B cell (primary cell): Measurements from ENCODE around the gene NOL4L. TPM values are rescaled to one million over a fixed set of nuclear protein-coding genes. Genes with fewer than 3 reads are reported as not detected.

Experiments
- ATAC-seq: fragments of 200-7000 bp; cut with Tn5 transposase; one replicate; pipeline ENCODE4 v1.10.0; 2021; ENCODE audit warnings: low read depth, mild to moderate bottlenecking, moderate number of reproducible peaks, moderate library complexity
- CTCF ChIA-PET: fragments of 350-600 bp; sonication (Branson Sonifier 250); formaldehyde crosslinking; loops from one replicate; lab custom pipeline; 2021; ENCODE audit warnings: antibody characterized with exemption, inconsistent platforms; lab: Charles Lee
- POLR2A ChIA-PET: fragments of 350-600 bp; sonication (Branson Sonifier 250); formaldehyde crosslinking; loops from one replicate; lab custom pipeline; 2021; ENCODE audit warnings: antibody characterized with exemption; lab: Charles Lee
- DNase-seq: peaks from one replicate; pipeline ENCODE4 v3.0.0; 2013
- H2AFZ ChIP-seq: 2 replicates; pipeline ENCODE4 v1.6.1; 2012; ENCODE audit warnings: mild to moderate bottlenecking, low read depth, low read length; ENCODE audit not compliant: insufficient read depth, poor library complexity, severe bottlenecking
- H3K27ac ChIP-seq, 2 donors: 1 replicate in 1 of 2; 2 replicates in 1 of 2; pipeline ENCODE4 v1.5.1; 2012 to 2013; ENCODE audit warnings: low read length in 2 of 2, mild to moderate bottlenecking in 2 of 2, moderate library complexity in 1 of 2
- H3K27me3 ChIP-seq, 4 experiments: fragments of 200-600 bp in 1 of 4; sonication (generic) in 1 of 4; replicated peaks in 1 of 4; 1 replicate in 2 of 4; 2 replicates in 2 of 4; pipeline versions ENCODE4 v1.6.1 to v1.7.0; 2013 to 2016; ENCODE audit warnings: low read length in 3 of 4, mild to moderate bottlenecking in 2 of 4, mixed read lengths in 1 of 4, moderate library complexity in 1 of 4; ENCODE audit not compliant: insufficient read depth in 4 of 4, control insufficient read depth in 3 of 4; ENCODE audit errors: control extremely low read depth in 1 of 4
- H3K36me3 ChIP-seq, 2 experiments: replicated peaks in 1 of 2; 1 replicate in 1 of 2; 2 replicates in 1 of 2; pipeline versions ENCODE4 v1.6.1 to v1.7.1; 2013; ENCODE audit warnings: low read length in 1 of 2; ENCODE audit not compliant: insufficient read depth in 2 of 2, control insufficient read depth in 1 of 2; ENCODE audit errors: control extremely low read depth in 1 of 2, extremely low read depth in 1 of 2
- H3K4me1 ChIP-seq, 2 donors: fragments of 200-600 bp in 1 of 2; sonication (generic) in 1 of 2; 1 replicate in 1 of 2; 2 replicates in 1 of 2; pipeline versions ENCODE4 v1.5.1 to v1.6.1; 2013 to 2017; ENCODE audit warnings: low read length in 2 of 2; ENCODE audit not compliant: control insufficient read depth in 2 of 2, insufficient read depth in 2 of 2
- H3K4me2 ChIP-seq: replicated peaks from 2 replicates; pipeline ENCODE3; 2012; ENCODE audit warnings: mild to moderate bottlenecking, low read depth, low read length; ENCODE audit not compliant: poor library complexity, severe bottlenecking
- H3K4me3 ChIP-seq, 5 experiments: fragments of 200-600 bp in 1 of 5; sonication (generic) in 1 of 5; 1 replicate in 3 of 5; 2 replicates in 2 of 5; pipeline versions ENCODE4 v1.5.1 to v1.7.0; 2011 to 2016; ENCODE audit warnings: low read length in 4 of 5, mild to moderate bottlenecking in 4 of 5, low read depth in 2 of 5, control low read depth in 1 of 5, moderate library complexity in 1 of 5; ENCODE audit not compliant: insufficient read depth in 1 of 5; ENCODE audit errors: control extremely low read depth in 1 of 5, extremely low read depth in 1 of 5
- H3K79me2 ChIP-seq: fragments of 200-600 bp; sonication (generic); one replicate; pipeline ENCODE4 v1.6.0; 2016; ENCODE audit warnings: low read length; ENCODE audit not compliant: control insufficient read depth, insufficient read depth
- H3K9ac ChIP-seq: fragments of 200-600 bp; sonication (generic); 2 replicates; pipeline ENCODE4 v1.6.1; 2017; ENCODE audit warnings: mild to moderate bottlenecking, low read length, moderate library complexity
- H3K9me3 ChIP-seq, 3 donors: one replicate each; pipeline versions ENCODE4 v1.6.1 to v1.7.1; 2013; ENCODE audit warnings: low read length in 2 of 3; ENCODE audit not compliant: control insufficient read depth in 2 of 3, insufficient read depth in 1 of 3; ENCODE audit errors: control extremely low read depth in 1 of 3
- H4K20me1 ChIP-seq: 2 replicates; pipeline ENCODE4 v1.6.0; 2012; ENCODE audit warnings: mild to moderate bottlenecking, low read length; ENCODE audit not compliant: insufficient read depth, control insufficient read depth, poor library complexity, severe bottlenecking
- H3K27ac Mint-ChIP-seq: one replicate; pipeline ENCODE4 v1.8.0; 2021; ENCODE audit warnings: mixed read lengths
- H3K27me3 Mint-ChIP-seq: one replicate; pipeline ENCODE4 v1.8.0; 2021; ENCODE audit warnings: mixed read lengths
- H3K4me1 Mint-ChIP-seq: one replicate; pipeline ENCODE4 v1.8.0; 2021; ENCODE audit warnings: mixed read lengths
- H3K4me3 Mint-ChIP-seq: one replicate; pipeline ENCODE4 v1.8.0; 2021; ENCODE audit warnings: mixed read lengths
- H3K9me3 Mint-ChIP-seq: one replicate; pipeline ENCODE4 v1.8.0; 2022; ENCODE audit warnings: mixed read lengths; ENCODE audit not compliant: insufficient read depth
- EZH2 ChIP-seq: IDR thresholded peaks from 2 replicates; pipeline ENCODE4 v1.6.1; 2012; ENCODE audit warnings: borderline replicate concordance, low read depth, mild to moderate bottlenecking, moderate library complexity, low read length; ENCODE audit not compliant: insufficient read depth, poor library complexity, severe bottlenecking
- WGBS: methylation state at CpG from one replicate; pipeline ENCODE4 v1.1.5; 2013; ENCODE audit warnings: missing lambda C conversion rate; ENCODE audit not compliant: insufficient coverage; 5-methylcytosine and 5-hydroxymethylcytosine counted together
- intact Hi-C: fragments of 100-400 bp; cut with micrococcal nuclease; formaldehyde crosslinking; loops from one replicate; pipeline ENCODE4 v1.10.0; 2022
- polyA plus RNA-seq: library from polyadenylated mRNA; depleted of rRNA; stranded (reverse); fragments of >200 nt; gene quantifications from 2 replicates; pipeline ENCODE4 v1.2.3, GENCODE V29; 2012
- total RNA-seq, 2 donors: library from RNA; stranded (reverse); fragments of 120-200 nt in 1 of 2; gene quantifications; 1 replicate in 1 of 2; 2 replicates in 1 of 2; pipeline versions ENCODE4 v1.2.3 to v1.2.4, GENCODE V29; 2013 to 2022
- TF ChIP-seq, protein P1 (sequence below): fragments of 200-600 bp; IDR thresholded peaks from one replicate; pipeline ENCODE4 v1.8.0; 2022; ENCODE audit warnings: antibody characterized with exemption, mild to moderate bottlenecking

NOL4L gene
- total and polyA plus RNA-seq, 2 donors (not counting 1 experiment from before 2014, with no cell fraction given) = 6.5 to 7.9 TPM

DNA sequence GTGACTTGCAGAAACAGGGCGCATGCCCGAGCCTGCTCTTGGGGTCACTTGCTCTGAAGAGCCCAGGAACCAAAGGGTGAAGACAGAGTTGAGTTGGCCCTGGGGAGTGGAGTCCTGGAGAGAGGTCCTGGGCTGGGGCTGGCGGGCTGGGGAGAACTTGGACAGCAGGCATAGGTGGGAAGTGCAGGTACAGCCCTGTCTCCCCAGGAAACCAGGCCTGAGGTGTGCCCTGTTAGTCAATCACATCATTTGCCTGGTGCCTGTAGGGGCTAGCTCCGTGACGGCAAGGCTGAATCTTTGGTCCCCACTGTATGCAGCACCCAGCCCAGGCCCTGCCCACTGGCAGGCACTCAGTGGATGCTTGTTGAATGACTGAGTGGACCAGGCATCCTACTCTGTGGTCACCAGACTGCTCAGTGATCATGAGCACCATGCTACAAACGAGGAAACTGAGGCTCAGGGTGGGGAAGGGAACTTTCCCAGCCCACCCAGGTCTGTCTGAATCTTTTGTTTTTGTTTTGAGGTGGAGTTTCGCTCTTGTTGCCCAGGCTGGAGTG lies 15.6 kb upstream of the NOL4L start:
- peaks cover 27% of the 10 kb centered on the region for H3K4me1 Mint-ChIP-seq

DNA sequence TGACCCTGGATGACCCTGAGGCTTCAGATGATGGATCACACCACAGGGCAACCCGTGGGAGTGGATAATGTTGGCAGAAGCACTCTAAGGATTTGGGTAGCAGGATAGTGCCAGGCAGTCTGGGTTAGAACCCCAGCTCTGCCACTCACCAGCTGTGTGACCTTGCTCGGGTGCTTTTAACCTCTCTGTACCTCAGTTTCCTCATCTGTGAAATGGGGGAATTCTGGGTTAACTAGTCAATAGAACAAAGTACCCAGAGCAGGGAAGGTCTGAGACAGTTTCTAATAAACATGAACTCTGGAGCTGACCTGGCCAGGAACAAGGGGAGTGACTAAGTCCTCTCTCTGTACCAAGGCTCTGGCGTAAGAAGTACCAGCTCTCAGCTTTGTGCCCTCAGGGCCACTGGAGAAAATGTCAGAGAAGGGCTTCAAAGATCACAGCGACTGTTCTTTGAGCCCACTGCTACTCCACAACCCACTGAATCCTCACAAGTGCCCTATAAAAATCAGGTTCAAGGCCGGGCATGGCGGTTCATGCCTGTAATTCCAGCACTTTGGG lies 14.7 kb upstream of the NOL4L start:
- no peak for TF ChIP-seq EZH2
- TF ChIP-seq, protein P1, sequence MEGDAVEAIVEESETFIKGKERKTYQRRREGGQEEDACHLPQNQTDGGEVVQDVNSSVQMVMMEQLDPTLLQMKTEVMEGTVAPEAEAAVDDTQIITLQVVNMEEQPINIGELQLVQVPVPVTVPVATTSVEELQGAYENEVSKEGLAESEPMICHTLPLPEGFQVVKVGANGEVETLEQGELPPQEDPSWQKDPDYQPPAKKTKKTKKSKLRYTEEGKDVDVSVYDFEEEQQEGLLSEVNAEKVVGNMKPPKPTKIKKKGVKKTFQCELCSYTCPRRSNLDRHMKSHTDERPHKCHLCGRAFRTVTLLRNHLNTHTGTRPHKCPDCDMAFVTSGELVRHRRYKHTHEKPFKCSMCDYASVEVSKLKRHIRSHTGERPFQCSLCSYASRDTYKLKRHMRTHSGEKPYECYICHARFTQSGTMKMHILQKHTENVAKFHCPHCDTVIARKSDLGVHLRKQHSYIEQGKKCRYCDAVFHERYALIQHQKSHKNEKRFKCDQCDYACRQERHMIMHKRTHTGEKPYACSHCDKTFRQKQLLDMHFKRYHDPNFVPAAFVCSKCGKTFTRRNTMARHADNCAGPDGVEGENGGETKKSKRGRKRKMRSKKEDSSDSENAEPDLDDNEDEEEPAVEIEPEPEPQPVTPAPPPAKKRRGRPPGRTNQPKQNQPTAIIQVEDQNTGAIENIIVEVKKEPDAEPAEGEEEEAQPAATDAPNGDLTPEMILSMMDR = no peak
- POLR2A ChIA-PET = no interaction called here
- DNase-seq = no peak
- Histone ChIP-seq H3K4me2 (no peak overlapping the region), H3K79me2 (no peaks in the 10 kb centered on the region), H3K4me3 (no peak overlapping the region), H3K4me1 (peaks cover 12 to 28% of the 10 kb centered on the region in 2 donors), H2AFZ (no peak overlapping the region), H3K9me3 (no peaks in the 10 kb centered on the region), H4K20me1 (no peaks in the 10 kb centered on the region), H3K9ac (no peak overlapping the region), H3K27me3 (no peaks in the 10 kb centered on the region), H3K36me3 (no peaks in the 10 kb centered on the region), H3K27ac (no peak overlapping the region)
- CTCF ChIA-PET = interaction anchor here (0.6 kb wide), 1 partner anchor 65 kb away, joined by 3 read pairs; no protein-coding TSS in a partner anchor
- no peaks in the 10 kb centered on the region for H3K27me3 Mint-ChIP-seq
- no peak for ATAC-seq
- H3K4me1 Mint-ChIP-seq = peaks cover 24% of the 10 kb centered on the region
- 89% methylated on average over 3 of the region's 6 CpGs for WGBS
- H3K4me3 Mint-ChIP-seq = no peak overlapping the region
- intact Hi-C loops = no loop called here
- H3K9me3 Mint-ChIP-seq = no peaks in the 10 kb centered on the region
- no peak overlapping the region for H3K27ac Mint-ChIP-seq

More for the DNA sequence above, 15.6 kb upstream of the NOL4L start:
- H4K20me1 ChIP-seq = no peaks in the 10 kb centered on the region
- no peak overlapping the region for H3K27ac Mint-ChIP-seq
- H3K9me3 Mint-ChIP-seq = no peaks in the 10 kb centered on the region
- 88% methylated on average over 6 of the region's 7 CpGs for WGBS
- no peak overlapping the region for H3K4me3 Mint-ChIP-seq
- ChIA-PET POLR2A (no interaction called here), CTCF (no interaction called here)
- no peak overlapping the region for H3K4me3 ChIP-seq
- no peaks in the 10 kb centered on the region for H3K27me3 Mint-ChIP-seq
- no peak overlapping the region for H3K4me2 ChIP-seq
- H3K36me3 ChIP-seq = no peaks in the 10 kb centered on the region
- no peaks in the 10 kb centered on the region for H3K27me3 ChIP-seq
- no peak overlapping the region for H3K27ac ChIP-seq
- DNase-seq = no peak
- no peaks in the 10 kb centered on the region for H3K9me3 ChIP-seq
- TF ChIP-seq EZH2 = no peak
- TF ChIP-seq, protein P1 = no peak
- H2AFZ ChIP-seq = no peak overlapping the region
- intact Hi-C loops = no loop called here
- peaks cover 12 to 30% of the 10 kb centered on the region in 2 donors for H3K4me1 ChIP-seq
- H3K79me2 ChIP-seq = no peaks in the 10 kb centered on the region
- ATAC-seq = no peak
- no peak overlapping the region for H3K9ac ChIP-seq
